GM12801 (cell line): Measurements from ENCODE around the gene POMT1.

Experiments
- CTCF ChIP-seq: IDR thresholded peaks from one replicate; pipeline ENCODE4 v1.5.1; 2011; ENCODE audit warnings: control low read depth; ENCODE audit not compliant: insufficient read length; ENCODE audit errors: extremely low read depth

Gene POMT1

DNA sequence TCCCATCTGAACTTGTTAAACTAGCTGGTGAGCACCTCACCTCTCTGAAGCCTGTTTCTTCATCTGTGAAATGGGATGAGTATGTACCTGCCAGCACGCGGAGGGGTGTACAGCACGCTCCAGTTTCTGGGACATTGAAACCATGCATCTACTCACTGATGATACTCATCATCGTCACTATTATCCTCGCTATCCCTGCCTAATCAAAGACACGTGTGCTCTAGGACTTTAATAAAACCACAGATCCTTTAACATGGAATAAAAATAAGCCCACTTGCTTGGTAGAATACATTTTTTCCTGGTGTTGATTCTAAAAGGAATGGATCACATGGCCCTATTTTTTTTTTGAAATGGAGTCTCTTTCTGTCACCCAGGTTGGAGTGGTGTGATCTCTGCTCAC is 37.3 kb upstream of the POMT1 start:
- TF ChIP-seq CTCF, result no peak

- TF ChIP-seq CTCF, result no peak
Measured at GRCh38 chr9:131467214-131467935, 35.3 kb upstream of the POMT1 start.

DNA sequence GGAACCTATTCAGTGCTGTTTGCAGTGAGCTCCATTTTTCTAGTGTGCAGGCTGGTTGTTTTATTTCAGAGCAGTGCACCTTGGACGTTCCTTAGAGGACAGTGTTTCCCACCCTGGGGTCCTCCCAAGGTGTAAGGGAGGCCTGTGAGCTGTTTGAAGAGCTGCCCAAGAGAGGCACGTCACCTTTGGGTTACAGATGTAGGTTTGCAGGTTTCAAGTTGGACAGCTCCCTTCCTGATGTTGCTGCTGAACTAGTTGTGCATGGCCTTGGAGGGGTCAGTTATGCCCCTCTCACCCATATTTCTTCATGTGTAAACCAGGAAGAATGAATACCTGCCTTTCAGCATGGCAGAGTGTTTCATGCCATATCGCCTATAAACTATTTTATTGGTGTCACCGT is 34.7 kb upstream of the POMT1 start:
- TF ChIP-seq CTCF, result no peak

GRCh38 chr9:131469356-131469755 is 33.4 kb upstream of the POMT1 start:
- no peak for TF ChIP-seq CTCF

DNA sequence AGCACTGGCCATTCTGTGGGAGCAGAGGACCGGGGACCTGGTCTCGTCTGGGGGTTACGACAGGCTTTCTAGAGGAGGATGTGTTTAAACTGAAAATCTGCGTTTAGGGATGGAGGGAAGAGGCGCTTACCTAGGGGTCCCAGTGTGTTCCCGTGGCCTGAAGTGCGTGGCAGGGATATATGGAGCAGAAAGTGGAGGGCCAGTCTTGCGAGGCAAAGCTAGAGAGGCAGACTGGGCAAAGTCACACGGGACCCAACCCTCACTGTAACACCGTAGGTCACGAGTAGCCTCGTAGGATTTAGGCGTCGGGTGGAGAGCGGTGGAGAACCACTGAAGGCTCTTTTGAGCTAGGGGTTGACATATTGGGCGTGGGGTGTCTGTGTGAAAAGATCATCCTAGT is 32.8 kb upstream of the POMT1 start:
- TF ChIP-seq CTCF, result no peak

DNA sequence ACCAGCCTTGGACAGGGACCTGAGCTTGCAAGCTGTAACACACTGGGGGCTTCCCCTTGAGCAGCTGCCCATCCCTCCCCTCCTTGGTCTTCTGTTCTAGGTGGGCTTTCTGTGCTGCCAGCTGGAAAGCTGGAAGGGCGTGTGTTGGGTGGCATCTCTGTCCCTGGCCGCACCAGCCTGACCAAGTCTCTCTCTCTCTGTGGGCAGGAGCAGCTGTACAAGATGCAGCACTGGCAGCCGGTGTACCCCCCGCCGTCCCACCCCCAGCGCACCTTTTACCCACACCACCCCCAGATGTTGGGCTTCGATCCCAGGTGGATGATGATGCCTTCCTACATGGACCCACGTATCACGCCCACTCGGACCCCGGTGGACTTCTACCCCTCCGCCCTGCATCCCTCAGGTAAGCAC is 32.1 kb upstream of the POMT1 start:
- no peak for TF ChIP-seq CTCF

- TF ChIP-seq CTCF, result no peak
Measured at GRCh38 chr9:131473198-131473885, 29.4 kb upstream of the POMT1 start.
